A549 (cell line): ENCODE measurements around the gene AGR3.

Source experiments
- CTCF ChIP-seq: fragments of >200 bp; sonication (Bioruptor Twin); formaldehyde crosslinking; IDR thresholded peaks from 3 replicates; pipeline ENCODE4 v1.5.1; 2016
- EP300 ChIP-seq, 2 experiments: fragments of >200 bp; sonication (Bioruptor Twin); formaldehyde crosslinking; IDR thresholded peaks; 2 replicates in 1 of 2; 3 replicates in 1 of 2; pipeline ENCODE4 v1.6.1; 2016 to 2017
- ESRRA ChIP-seq: fragments of 150-350 bp; IDR thresholded peaks from 2 replicates; pipeline ENCODE4 v1.6.1; 2014; ENCODE audit warnings: mild to moderate bottlenecking, low read length, borderline replicate concordance
- MAZ ChIP-seq: fragments of 150-350 bp; IDR thresholded peaks from 2 replicates; pipeline ENCODE4 v1.6.1; 2014; ENCODE audit warnings: antibody characterized with exemption, low read depth, low read length, borderline replicate concordance
- POLR2A ChIP-seq: IDR thresholded peaks from 2 replicates; pipeline ENCODE4 v1.6.1; 2012; ENCODE audit warnings: mild to moderate bottlenecking, low read length
- RNF2 ChIP-seq: fragments of 200-600 bp; sonication (generic); IDR thresholded peaks from 2 replicates; pipeline ENCODE4 v1.6.1; 2016; ENCODE audit warnings: low read depth, mild to moderate bottlenecking, antibody characterized with exemption, moderate library complexity, borderline replicate concordance

- TF ChIP-seq CTCF (no peak), ESRRA (no peak), POLR2A (no peak), RNF2 (no peak), EP300 (IDR thresholded peaks at IDR 0.05) (no peak), MAZ (no peak)
Measured at GRCh38 chr7:16817536-16817935, 64.2 kb downstream of the AGR3 start.
